Measurements from ENCODE around the gene GRK4. TPM values are rescaled to one million over a fixed set of nuclear protein-coding genes. Genes with fewer than 3 reads are reported as not detected.
"Not testable (repeated sequence)": the region's sequence is repeated elsewhere in the genome, so short reads cannot be mapped to it uniquely, and the experiment has no call there.

The GRK4 gene
- 5.8 and 7.1 TPM in 2 replicates for total RNA-seq (2014; rRNA removed; shearing (Covaris generic))
- polyA plus RNA-seq (2016; fragmentation: Nextera tagmentation; extraction: Ambion mirVana): 5.1 and 6.5 TPM in 2 replicates

GRCh38 chr4:2963175-2963965, at the start of gene GRK4, which contains the start of gene NOP14:
TSS of gene GRK4 (plus strand) at chr4:2963571. CDS start at chr4:2964071, 500 bp downstream.
TSS of gene NOP14 (minus strand) at chr4:2963406. CDS start at chr4:2963319, 87 bp downstream.
- in situ Hi-C loops (cut with MboI): no loop called here
- no peaks in the 10 kb centered on the region for H3K27me3 ChIP-seq (replicated peaks; ENCODE audit: insufficient read depth)
- peaks cover 23% of the 10 kb centered on the region for H3K4me1 ChIP-seq (ENCODE audit: insufficient read depth)
- H3K9ac ChIP-seq: peak within 1 kb of the TSS; percentile 95
- TF ChIP-seq EZH2 (IDR thresholded peaks at IDR 0.05; ENCODE audit: insufficient read depth, poor library complexity, severe bottlenecking) (no peak), EZH2phosphoT487 (IDR thresholded peaks at IDR 0.05; ENCODE audit: insufficient read depth, low read depth) (no peak)
- peak within 1 kb of the TSS; percentile 83 for H3K27ac ChIP-seq
- H3K4me2 ChIP-seq (ENCODE audit: unreplicated experiment): peak within 1 kb of the TSS; percentile 96
- H3K36me3 ChIP-seq (ENCODE audit: low read depth): no peaks in the 10 kb centered on the region
- peak within 1 kb of the TSS; percentile 99 for H3K4me3 ChIP-seq
- DNase-seq: peak; percentile 100
- peaks cover 13% of the 10 kb centered on the region; the same call in 1 of the 2 replicates for H3F3A ChIP-seq (ENCODE audit: insufficient read depth)
- peaks cover 78% of the 10 kb centered on the region for H3K79me2 ChIP-seq (ENCODE audit: insufficient read depth)
- no peaks in the 10 kb centered on the region for H3K9me2 ChIP-seq (ENCODE audit: insufficient read depth)
- peak within 1 kb of the TSS; percentile 95 for H2AFZ ChIP-seq
- no peaks in the 10 kb centered on the region for H3K9me3 ChIP-seq (ENCODE audit: low read depth)
- 1% methylated on average over 71 to 98 of the region's 105 CpGs for WGBS, 2 experiments (ENCODE audit: low coverage in 1 of 2, low lambda C conversion rate in 2 of 2, missing lambda C conversion rate in 2 of 2)
- no peaks in the 10 kb centered on the region; the same call in 1 of the 2 replicates for H4K20me1 ChIP-seq (ENCODE audit: insufficient read depth)

- H3K36me3 ChIP-seq (ENCODE audit: low read depth): peaks cover 25% of the 10 kb centered on the region; the same call in 1 of the 2 replicates
- in situ Hi-C loops (cut with MboI): no loop called here
- no peaks in the 10 kb centered on the region for H3K27me3 ChIP-seq (replicated peaks; ENCODE audit: insufficient read depth)
- H3K4me3 ChIP-seq: no peak overlapping the region
- no peak overlapping the region for H2AFZ ChIP-seq
- H4K20me1 ChIP-seq (ENCODE audit: insufficient read depth): no peaks in the 10 kb centered on the region
- peaks cover 54% of the 10 kb centered on the region for H3K79me2 ChIP-seq (ENCODE audit: insufficient read depth)
- H3K9me3 ChIP-seq (ENCODE audit: low read depth): no peaks in the 10 kb centered on the region
- H3K9me2 ChIP-seq (ENCODE audit: insufficient read depth): no peaks in the 10 kb centered on the region
- no peak overlapping the region for H3K27ac ChIP-seq
- WGBS, 2 experiments (ENCODE audit: low coverage in 1 of 2, low lambda C conversion rate in 2 of 2, missing lambda C conversion rate in 2 of 2): 63 to 64% methylated on average over 14 to 16 of the region's 16 CpGs
- no peak overlapping the region for H3K9ac ChIP-seq
- no peak for DNase-seq
- H3K4me1 ChIP-seq (ENCODE audit: insufficient read depth): no peaks in the 10 kb centered on the region
- H3F3A ChIP-seq (ENCODE audit: insufficient read depth): no peaks in the 10 kb centered on the region
- no peak overlapping the region for H3K4me2 ChIP-seq (ENCODE audit: unreplicated experiment)
- no peak for TF ChIP-seq EZH2phosphoT487 (IDR thresholded peaks at IDR 0.05; ENCODE audit: insufficient read depth, low read depth)
- no peak for TF ChIP-seq EZH2 (IDR thresholded peaks at IDR 0.05; ENCODE audit: insufficient read depth, poor library complexity, severe bottlenecking)
These were observed 48.9 kb upstream of the GRK4 start for GRCh38 chr4:2914256-2915126.

- in situ Hi-C loops (cut with MboI): no loop called here
- no peaks in the 10 kb centered on the region for H4K20me1 ChIP-seq (ENCODE audit: insufficient read depth)
- no peak for DNase-seq
- H3K9ac ChIP-seq: no peak overlapping the region
- no peaks in the 10 kb centered on the region for H3K4me1 ChIP-seq (ENCODE audit: insufficient read depth)
- no peak overlapping the region for H3K27ac ChIP-seq
- no peaks in the 10 kb centered on the region for H3F3A ChIP-seq (ENCODE audit: insufficient read depth)
- no peaks in the 10 kb centered on the region for H3K27me3 ChIP-seq (replicated peaks; ENCODE audit: insufficient read depth)
- WGBS, 2 experiments (ENCODE audit: low coverage in 1 of 2, low lambda C conversion rate in 2 of 2, missing lambda C conversion rate in 2 of 2): 87 to 92% methylated on average over 9 of the region's 9 CpGs
- H3K36me3 ChIP-seq (ENCODE audit: low read depth): peaks cover 23% of the 10 kb centered on the region; the same call in 1 of the 2 replicates
- H2AFZ ChIP-seq: no peak overlapping the region
- H3K4me3 ChIP-seq: no peak overlapping the region
- H3K79me2 ChIP-seq (ENCODE audit: insufficient read depth): peaks cover 66% of the 10 kb centered on the region
- no peaks in the 10 kb centered on the region for H3K9me2 ChIP-seq (ENCODE audit: insufficient read depth)
- H3K9me3 ChIP-seq (ENCODE audit: low read depth): no peaks in the 10 kb centered on the region
- no peak overlapping the region for H3K4me2 ChIP-seq (ENCODE audit: unreplicated experiment)
- no peak for TF ChIP-seq EZH2 (IDR thresholded peaks at IDR 0.05; ENCODE audit: insufficient read depth, poor library complexity, severe bottlenecking)
- no peak for TF ChIP-seq EZH2phosphoT487 (IDR thresholded peaks at IDR 0.05; ENCODE audit: insufficient read depth, low read depth)
These were observed 47.6 kb upstream of the GRK4 start for GRCh38 chr4:2915789-2916188.

GRCh38 chr4:2916696-2917095, 46.7 kb upstream of the GRK4 start:
- H3F3A ChIP-seq (ENCODE audit: insufficient read depth); H3K9me2 ChIP-seq (ENCODE audit: insufficient read depth); H3K4me3 ChIP-seq; H3K9me3 ChIP-seq (ENCODE audit: low read depth); H3K4me1 ChIP-seq (ENCODE audit: insufficient read depth); in situ Hi-C loops (cut with MboI); H3K27me3 ChIP-seq (replicated peaks; ENCODE audit: insufficient read depth); H4K20me1 ChIP-seq (ENCODE audit: insufficient read depth); DNase-seq; H2AFZ ChIP-seq; H3K4me2 ChIP-seq (ENCODE audit: unreplicated experiment); H3K27ac ChIP-seq; H3K9ac ChIP-seq: not testable (repeated sequence)
- Histone ChIP-seq H3K79me2 (ENCODE audit: insufficient read depth) (peaks cover 73% of the 10 kb centered on the region), H3K36me3 (ENCODE audit: low read depth) (peaks cover 20% of the 10 kb centered on the region; the same call in 1 of the 2 replicates)
- 91 to 96% methylated on average over 2 of the region's 2 CpGs for WGBS, 2 experiments (ENCODE audit: low coverage in 1 of 2, low lambda C conversion rate in 2 of 2, missing lambda C conversion rate in 2 of 2)

- H3K9ac ChIP-seq; H3K27me3 ChIP-seq (replicated peaks; ENCODE audit: insufficient read depth); H2AFZ ChIP-seq; H3K27ac ChIP-seq; H3K9me2 ChIP-seq (ENCODE audit: insufficient read depth); H3K4me1 ChIP-seq (ENCODE audit: insufficient read depth); H4K20me1 ChIP-seq (ENCODE audit: insufficient read depth); H3F3A ChIP-seq (ENCODE audit: insufficient read depth); H3K4me3 ChIP-seq; H3K4me2 ChIP-seq (ENCODE audit: unreplicated experiment); DNase-seq; H3K9me3 ChIP-seq (ENCODE audit: low read depth); in situ Hi-C loops (cut with MboI): not testable (repeated sequence)
- 93 to 97% methylated on average over 2 of the region's 2 CpGs for WGBS, 2 experiments (ENCODE audit: low coverage in 1 of 2, low lambda C conversion rate in 2 of 2, missing lambda C conversion rate in 2 of 2)
- H3K79me2 ChIP-seq (ENCODE audit: insufficient read depth): peaks cover 89% of the 10 kb centered on the region
- H3K36me3 ChIP-seq (ENCODE audit: low read depth): peaks cover 14% of the 10 kb centered on the region; the same call in 1 of the 2 replicates
These were observed 45.1 kb upstream of the GRK4 start for GRCh38 chr4:2918300-2918699.

- H4K20me1 ChIP-seq (ENCODE audit: insufficient read depth); H3K4me1 ChIP-seq (ENCODE audit: insufficient read depth); H3F3A ChIP-seq (ENCODE audit: insufficient read depth); DNase-seq; H3K27me3 ChIP-seq (replicated peaks; ENCODE audit: insufficient read depth); H3K4me3 ChIP-seq; H3K9me3 ChIP-seq (ENCODE audit: low read depth); H3K4me2 ChIP-seq (ENCODE audit: unreplicated experiment); H3K9me2 ChIP-seq (ENCODE audit: insufficient read depth); H3K9ac ChIP-seq; H2AFZ ChIP-seq; H3K27ac ChIP-seq; in situ Hi-C loops (cut with MboI): not testable (repeated sequence)
- Histone ChIP-seq H3K36me3 (ENCODE audit: low read depth) (peaks cover 14% of the 10 kb centered on the region; the same call in 1 of the 2 replicates), H3K79me2 (ENCODE audit: insufficient read depth) (peaks cover 93% of the 10 kb centered on the region)
- WGBS, 2 experiments (ENCODE audit: low coverage in 1 of 2, low lambda C conversion rate in 2 of 2, missing lambda C conversion rate in 2 of 2): 96 to 98% methylated on average over 8 of the region's 8 CpGs
These were observed 44.7 kb upstream of the GRK4 start for GRCh38 chr4:2918714-2919113.

Data from GM23248 (cell line).